Transverse colon (tissue), 4 donors: ENCODE data around the gene WNK2. TPM values are rescaled to one million over a fixed set of nuclear protein-coding genes. Genes with fewer than 3 reads are reported as not detected.
"Not testable (repeated sequence)": the region's sequence is repeated elsewhere in the genome, so short reads cannot be mapped to it uniquely, and the experiment has no call there.

ENCODE experiments used
- DNase-seq: peaks from one replicate; pipeline ENCODE4 v3.0.0-alpha.2; 2019
- H3K27ac ChIP-seq, 4 donors: fragments of 200-600 bp; sonication (generic); 2 replicates each; pipeline ENCODE4 v1.5.1; 2016 to 2018; ENCODE audit warnings: inconsistent platforms in 4 of 4
- H3K27me3 ChIP-seq: fragments of 200-600 bp; sonication (generic); 2 replicates; pipeline ENCODE4 v1.5.1; 2017; ENCODE audit warnings: inconsistent platforms
- H3K36me3 ChIP-seq, 4 donors: fragments of 200-600 bp; sonication (generic); 2 replicates each; pipeline ENCODE4 v1.5.1; 2017 to 2019; ENCODE audit warnings: inconsistent platforms in 4 of 4
- H3K4me1 ChIP-seq, 4 donors: fragments of 200-600 bp; sonication (generic); 2 replicates each; pipeline ENCODE4 v1.5.1; 2017 to 2020; ENCODE audit warnings: inconsistent platforms in 4 of 4
- H3K4me3 ChIP-seq, 4 donors: fragments of 200-600 bp; sonication (generic); 1 replicate in 1 of 4; 2 replicates in 3 of 4; pipeline versions ENCODE4 v1.5.1 to v1.6.1; 2017 to 2019; ENCODE audit warnings: inconsistent platforms in 4 of 4
- H3K9me3 ChIP-seq, 2 donors: fragments of 200-600 bp; sonication (generic); 2 replicates each; pipeline ENCODE4 v1.5.1; 2017 to 2019; ENCODE audit warnings: inconsistent platforms in 2 of 2
- CTCF ChIP-seq, 5 experiments: fragments of 200-600 bp in 3 of 5; fragments of 450-650 bp in 2 of 5; sonication (generic) in 3 of 5; IDR thresholded peaks; 1 replicate in 2 of 5; 2 replicates in 3 of 5; pipeline ENCODE4 v1.5.1; 2016 to 2017; ENCODE audit warnings: antibody characterized with exemption in 5 of 5, inconsistent platforms in 3 of 5, mild to moderate bottlenecking in 2 of 5, moderate library complexity in 1 of 5
- EP300 ChIP-seq: sonication (generic); formaldehyde crosslinking; IDR thresholded peaks from one replicate; pipeline ENCODE4 v1.6.1; 2017; ENCODE audit warnings: antibody characterized with exemption, low read depth
- POLR2A ChIP-seq: fragments of 450-650 bp; IDR thresholded peaks from one replicate; pipeline ENCODE4 v1.6.1; 2016; ENCODE audit warnings: antibody characterized with exemption, mild to moderate bottlenecking, moderate library complexity
- POLR2AphosphoS5 ChIP-seq, 3 donors: sonication (generic); formaldehyde crosslinking; IDR thresholded peaks; one replicate each; pipeline ENCODE4 v1.6.1; 2016; ENCODE audit warnings: antibody characterized with exemption in 3 of 3
- WGBS, 2 donors: methylation state at CpG; one replicate each; pipeline ENCODE4 v1.1.5; 2018; ENCODE audit warnings: low coverage in 1 of 2; 5-methylcytosine and 5-hydroxymethylcytosine counted together
- in situ Hi-C, 4 donors: fragments of 200-750 bp; cut with MboI; loops; one replicate each; pipeline versions ENCODE4 v1.15.0 to v1.15.1; 2017; ENCODE audit warnings: low sequenced_read_pairs in 3 of 4, low pct_ligation_motif_present in 1 of 4, low pct_unique_long_range_greater_than_20kb in 1 of 4
- intact Hi-C: fragments of 100-400 bp; cut with DNase I; formaldehyde crosslinking; loops from one replicate; pipeline ENCODE4 v1.15.1; 2023; ENCODE audit warnings: low total_unique reads
- total RNA-seq, 4 donors: library from RNA; depleted of rRNA; stranded (reverse); fragments of >200 nt; gene quantifications; one replicate each; pipeline ENCODE4 v1.1.0, GENCODE V29; 2016

The WNK2 gene
- total RNA-seq, 4 donors from 2014 or later: 133 to 618 (median 157) TPM

GRCh38 chr9:93364734-93365426, 180.9 kb downstream of the WNK2 start:
- no peaks in the 10 kb centered on the region for H3K27me3 ChIP-seq
- DNase-seq: no peak
- H3K27ac ChIP-seq: no peak overlapping the region
- H3K4me3 ChIP-seq: no peak overlapping the region
- no peak for TF ChIP-seq POLR2AphosphoS5 (IDR thresholded peaks at IDR 0.05)
- no peak for TF ChIP-seq POLR2A
- TF ChIP-seq EP300: no peak
- TF ChIP-seq CTCF (IDR thresholded peaks at IDR 0.05): no peak
- 95 to 100% methylated on average over 1 to 2 of the region's 2 CpGs for WGBS, 2 donors
- intact Hi-C loops (no loop called here), in situ Hi-C loops (no loop called here)
- no peaks in the 10 kb centered on the region for H3K36me3 ChIP-seq
- no peaks in the 10 kb centered on the region for H3K4me1 ChIP-seq
- H3K9me3 ChIP-seq: peaks cover 8% of the 10 kb centered on the region in 2 donors

GRCh38 chr9:93365427-93366118, 181.6 kb downstream of the WNK2 start:
- H3K27ac ChIP-seq: no peak overlapping the region
- peaks cover 1 to 6% of the 10 kb centered on the region in 2 donors for H3K9me3 ChIP-seq
- no peaks in the 10 kb centered on the region for H3K4me1 ChIP-seq
- intact Hi-C loops: no loop called here
- no peaks in the 10 kb centered on the region for H3K36me3 ChIP-seq
- in situ Hi-C loops: no loop called here
- DNase-seq: no peak
- no peak for TF ChIP-seq EP300
- no peak for TF ChIP-seq CTCF (IDR thresholded peaks at IDR 0.05)
- TF ChIP-seq POLR2A: no peak
- TF ChIP-seq POLR2AphosphoS5 (IDR thresholded peaks at IDR 0.05): no peak
- H3K4me3 ChIP-seq: no peak overlapping the region
- H3K27me3 ChIP-seq: no peaks in the 10 kb centered on the region
- 81 to 92% methylated on average over 4 to 12 of the region's 12 CpGs for WGBS, 2 donors

GRCh38 chr9:93366119-93366447, 182.1 kb downstream of the WNK2 start:
- no peaks in the 10 kb centered on the region for H3K4me1 ChIP-seq
- no peaks in the 10 kb centered on the region for H3K27me3 ChIP-seq
- in situ Hi-C loops (no loop called here), intact Hi-C loops (no loop called here)
- no peak for DNase-seq
- 79 to 92% methylated on average over 2 to 12 of the region's 12 CpGs for WGBS, 2 donors
- no peak overlapping the region for H3K4me3 ChIP-seq
- no peaks in the 10 kb centered on the region for H3K36me3 ChIP-seq
- TF ChIP-seq POLR2AphosphoS5 (IDR thresholded peaks at IDR 0.05) (no peak), EP300 (no peak), CTCF (IDR thresholded peaks at IDR 0.05) (no peak), POLR2A (no peak)
- H3K27ac ChIP-seq: no peak overlapping the region
- peaks cover 0 to 5% of the 10 kb centered on the region in 2 donors for H3K9me3 ChIP-seq

DNA sequence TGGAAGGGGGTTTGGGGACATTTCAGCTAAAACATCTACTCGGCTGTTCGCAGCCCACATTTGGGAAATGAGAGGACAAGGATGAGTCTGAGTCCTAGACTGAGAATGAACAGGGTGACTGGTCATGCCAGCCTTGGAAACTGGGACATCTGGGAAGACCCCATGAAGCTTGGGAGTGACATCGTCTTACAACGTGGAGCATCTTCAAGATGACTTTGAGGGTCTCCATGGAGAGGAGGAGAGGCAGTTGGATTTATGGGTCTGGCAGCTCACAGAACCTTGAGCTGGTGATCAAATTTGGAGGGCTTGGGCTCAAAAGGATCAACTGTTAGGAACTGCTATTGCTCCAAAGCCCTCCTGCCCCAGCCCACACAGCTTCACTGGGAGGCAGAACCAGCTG, 182.5 kb downstream of the WNK2 start:
- 92 to 93% methylated on average over 2 to 4 of the region's 4 CpGs for WGBS, 2 donors
- in situ Hi-C loops, H3K36me3 ChIP-seq, H3K4me1 ChIP-seq, H3K27me3 ChIP-seq, DNase-seq, H3K9me3 ChIP-seq, H3K4me3 ChIP-seq, H3K27ac ChIP-seq, intact Hi-C loops: not testable (repeated sequence)
